ENCODE data around the gene TNN.
"Not testable (repeated sequence)": the region's sequence is repeated elsewhere in the genome, so short reads cannot be mapped to it uniquely, and the experiment has no call there.

The TNN gene

GRCh38 chr1:175072099-175072951, 4.7 kb downstream of the TNN start:
- no peak for DNase-seq

GRCh38 chr1:175073061-175073460, 5.4 kb downstream of the TNN start:
- no peak for DNase-seq

- DNase-seq = no peak
These were observed 6.0 kb downstream of the TNN start for GRCh38 chr1:175073633-175074032.

- no peak for DNase-seq
These were observed 8.2 kb downstream of the TNN start for GRCh38 chr1:175075572-175076568.

GRCh38 chr1:175077356-175078030, 9.9 kb downstream of the TNN start:
- DNase-seq = no peak

- DNase-seq = no peak
These were observed 11.0 kb downstream of the TNN start for GRCh38 chr1:175078629-175079028.

GRCh38 chr1:175079338-175079737, 11.7 kb downstream of the TNN start:
- DNase-seq = no peak

- no peak for DNase-seq
These were observed 12.4 kb downstream of the TNN start for GRCh38 chr1:175080030-175080429.

- no peak for DNase-seq
These were observed 14.3 kb downstream of the TNN start for GRCh38 chr1:175081983-175082382.

- no peak for DNase-seq
These were observed 20.9 kb downstream of the TNN start for GRCh38 chr1:175088525-175088951.

GRCh38 chr1:175089136-175089718, 21.6 kb downstream of the TNN start:
- DNase-seq = no peak

- DNase-seq = no peak
These were observed 23.1 kb downstream of the TNN start for GRCh38 chr1:175090780-175091179.

GRCh38 chr1:175094626-175095025, 27.0 kb downstream of the TNN start:
- DNase-seq = no peak

- DNase-seq = no peak
These were observed 27.4 kb downstream of the TNN start for GRCh38 chr1:175095069-175095468.

GRCh38 chr1:175095978-175096607, 28.5 kb downstream of the TNN start:
- DNase-seq = no peak

- no peak for DNase-seq
These were observed 29.7 kb downstream of the TNN start for GRCh38 chr1:175097361-175097760.

GRCh38 chr1:175099916-175100315, 32.3 kb downstream of the TNN start:
- DNase-seq = no peak

GRCh38 chr1:175102166-175102565, 34.5 kb downstream of the TNN start:
- DNase-seq = not testable (repeated sequence)

- not testable (repeated sequence) for DNase-seq
These were observed 38.9 kb downstream of the TNN start for GRCh38 chr1:175106536-175106935.

- not testable (repeated sequence) for DNase-seq
These were observed 40.7 kb downstream of the TNN start for GRCh38 chr1:175108331-175108820.

- no peak for DNase-seq
These were observed 47.4 kb downstream of the TNN start for GRCh38 chr1:175114996-175115395.
